Activated CD8-positive, alpha-beta memory T cell treated with anti-CD3 and anti-CD28 coated beads for 4 hours (primary cell): ENCODE measurements around the gene PPP3R1.

ENCODE experiments used
- DNase-seq, 2 donors: peaks; one replicate each; pipeline ENCODE4 v3.0.0-alpha.2; 2020; ENCODE audit warnings: low read depth in 2 of 2

Gene PPP3R1

GRCh38 chr2:68234405-68234804, 17.9 kb downstream of the PPP3R1 start:
- no peak for DNase-seq

GRCh38 chr2:68231061-68231372, 21.3 kb downstream of the PPP3R1 start:
- no peak for DNase-seq

- no peak for DNase-seq
Measured at GRCh38 chr2:68230241-68231060, 21.9 kb downstream of the PPP3R1 start.

- DNase-seq = no peak
Measured at GRCh38 chr2:68226794-68227193, 25.5 kb downstream of the PPP3R1 start.

- peak in 1 of 2 donors; percentile 2 for DNase-seq
Measured at GRCh38 chr2:68225119-68225632, 27.2 kb downstream of the PPP3R1 start.

GRCh38 chr2:68223419-68223818, 28.9 kb downstream of the PPP3R1 start:
- DNase-seq = no peak

GRCh38 chr2:68222287-68222686, 30.0 kb downstream of the PPP3R1 start:
- DNase-seq = no peak

GRCh38 chr2:68218343-68218901, 33.9 kb downstream of the PPP3R1 start:
- DNase-seq = no peak

- no peak for DNase-seq
Measured at GRCh38 chr2:68217729-68218128, 34.6 kb downstream of the PPP3R1 start.

GRCh38 chr2:68216454-68217310, 35.6 kb downstream of the PPP3R1 start:
- DNase-seq = no peak

- no peak for DNase-seq
Measured at GRCh38 chr2:68214381-68214780, 38.0 kb downstream of the PPP3R1 start.

- DNase-seq = no peak
Measured at GRCh38 chr2:68206793-68207192, 45.5 kb downstream of the PPP3R1 start.

- no peak for DNase-seq
Measured at GRCh38 chr2:68203587-68203986, 48.7 kb downstream of the PPP3R1 start.

- no peak for DNase-seq
Measured at GRCh38 chr2:68200157-68200787, 52.1 kb downstream of the PPP3R1 start.

- DNase-seq = peak in 1 of 2 donors; percentile 5
Measured at GRCh38 chr2:68196120-68196716, 56.1 kb downstream of the PPP3R1 start.

GRCh38 chr2:68195096-68195495, 57.2 kb downstream of the PPP3R1 start:
- DNase-seq = no peak

GRCh38 chr2:68193787-68194372, 58.5 kb downstream of the PPP3R1 start:
- DNase-seq = no peak

GRCh38 chr2:68193144-68193543, 59.2 kb downstream of the PPP3R1 start:
- DNase-seq = no peak

- DNase-seq = no peak
Measured at GRCh38 chr2:68190991-68191731, 61.2 kb downstream of the PPP3R1 start.

GRCh38 chr2:68189991-68190784, 62.1 kb downstream of the PPP3R1 start:
- no peak for DNase-seq
